Endothelial cell of umbilical vein (primary cell): ENCODE data around the gene PPIE.

Source experiments
- JUN ChIP-seq: IDR thresholded peaks from 2 replicates; pipeline ENCODE4 v1.6.1; 2011; ENCODE audit warnings: borderline replicate concordance, low read depth; ENCODE audit not compliant: insufficient read length, insufficient read depth
- POLR2A ChIP-seq: IDR thresholded peaks from 2 replicates; pipeline ENCODE4 v1.6.1; 2012; ENCODE audit warnings: low read depth, mild to moderate bottlenecking, control low read depth, low read length
- POLR2AphosphoS5 ChIP-seq: IDR thresholded peaks from 2 replicates; pipeline ENCODE4 v1.6.1; 2012; ENCODE audit warnings: low read depth, mild to moderate bottlenecking, control low read depth, low read length, moderate library complexity; ENCODE audit not compliant: insufficient read depth
- TF ChIP-seq, protein P1 (sequence below), 2 donors: IDR thresholded peaks; 1 replicate in 1 of 2; 2 replicates in 1 of 2; pipeline ENCODE4 v1.5.1; 2011; ENCODE audit warnings: low read length in 2 of 2, mild to moderate bottlenecking in 2 of 2, moderate library complexity in 2 of 2, control low read depth in 1 of 2, inconsistent platforms in 1 of 2, low read depth in 1 of 2; ENCODE audit not compliant: insufficient read depth in 1 of 2; ENCODE audit errors: extremely low read depth in 1 of 2

- TF ChIP-seq, protein P1, sequence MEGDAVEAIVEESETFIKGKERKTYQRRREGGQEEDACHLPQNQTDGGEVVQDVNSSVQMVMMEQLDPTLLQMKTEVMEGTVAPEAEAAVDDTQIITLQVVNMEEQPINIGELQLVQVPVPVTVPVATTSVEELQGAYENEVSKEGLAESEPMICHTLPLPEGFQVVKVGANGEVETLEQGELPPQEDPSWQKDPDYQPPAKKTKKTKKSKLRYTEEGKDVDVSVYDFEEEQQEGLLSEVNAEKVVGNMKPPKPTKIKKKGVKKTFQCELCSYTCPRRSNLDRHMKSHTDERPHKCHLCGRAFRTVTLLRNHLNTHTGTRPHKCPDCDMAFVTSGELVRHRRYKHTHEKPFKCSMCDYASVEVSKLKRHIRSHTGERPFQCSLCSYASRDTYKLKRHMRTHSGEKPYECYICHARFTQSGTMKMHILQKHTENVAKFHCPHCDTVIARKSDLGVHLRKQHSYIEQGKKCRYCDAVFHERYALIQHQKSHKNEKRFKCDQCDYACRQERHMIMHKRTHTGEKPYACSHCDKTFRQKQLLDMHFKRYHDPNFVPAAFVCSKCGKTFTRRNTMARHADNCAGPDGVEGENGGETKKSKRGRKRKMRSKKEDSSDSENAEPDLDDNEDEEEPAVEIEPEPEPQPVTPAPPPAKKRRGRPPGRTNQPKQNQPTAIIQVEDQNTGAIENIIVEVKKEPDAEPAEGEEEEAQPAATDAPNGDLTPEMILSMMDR (IDR thresholded peaks at IDR 0.05; ENCODE audit: extremely low read depth in 1 of 2, insufficient read depth in 1 of 2, low read depth in 1 of 2, low read length in 2 of 2): no peak
- no peak for TF ChIP-seq JUN
- TF ChIP-seq POLR2AphosphoS5: no peak
- TF ChIP-seq POLR2A: no peak
These were observed 25.1 kb upstream of the PPIE start for GRCh38 chr1:39713557-39713956.
